Measurements from ENCODE around the gene PRIMPOL.
"Not testable (repeated sequence)": the region's sequence is repeated elsewhere in the genome, so short reads cannot be mapped to it uniquely, and the experiment has no call there.

PRIMPOL gene

GRCh38 chr4:184721254-184721653 is 71.7 kb downstream of the PRIMPOL start:
- no peak for DNase-seq

- DNase-seq = no peak
Observed at GRCh38 chr4:184722798-184723197, 73.3 kb downstream of the PRIMPOL start.

GRCh38 chr4:184727430-184727829 is 77.9 kb downstream of the PRIMPOL start:
- DNase-seq = no peak

GRCh38 chr4:184728858-184729257 is 79.3 kb downstream of the PRIMPOL start:
- DNase-seq = no peak

- no peak for DNase-seq
Observed at GRCh38 chr4:184729946-184730345, 80.4 kb downstream of the PRIMPOL start.

GRCh38 chr4:184731056-184731455 is 81.5 kb downstream of the PRIMPOL start:
- DNase-seq = no peak

- DNase-seq = no peak
Observed at GRCh38 chr4:184732126-184732525, 82.6 kb downstream of the PRIMPOL start.

- peak; percentile 93 for DNase-seq
Observed at GRCh38 chr4:184733654-184734524, 84.4 kb downstream of the PRIMPOL start, which contains the start of gene CENPU. Gene CENPU, minus strand, starts transcription at chr4:184734096. Its CDS starts 34 bp downstream, at chr4:184734062.

- no peak for DNase-seq
Observed at GRCh38 chr4:184734758-184735157, 85.2 kb downstream of the PRIMPOL start.

- DNase-seq = not testable (repeated sequence)
Observed at GRCh38 chr4:184739575-184739974, 90.0 kb downstream of the PRIMPOL start.

GRCh38 chr4:184740980-184741391 is 91.4 kb downstream of the PRIMPOL start:
- DNase-seq = no peak

- DNase-seq = not testable (repeated sequence)
Observed at GRCh38 chr4:184741651-184742050, 92.1 kb downstream of the PRIMPOL start.

GRCh38 chr4:184743650-184744049 is 94.1 kb downstream of the PRIMPOL start:
- no peak for DNase-seq

- DNase-seq = no peak
Observed at GRCh38 chr4:184744236-184744635, 94.7 kb downstream of the PRIMPOL start.
